ENCODE results near the gene AK9. TPM values are rescaled to one million over a fixed set of nuclear protein-coding genes. Genes with fewer than 3 reads are reported as not detected.

AK9 gene
- total and polyA plus RNA-seq, 10 of the 15 experiments (the other 5 are each of a cell fraction or from before 2014, with no cell fraction given), result 2.1 to 7.4 (median 4.2) TPM

- ATAC-seq, result no peak
- Histone ChIP-seq H3K4me2 (ENCODE audit: control insufficient read depth, insufficient read depth) (no peak overlapping the region), H2AFZ (ENCODE audit: control insufficient read depth, low read depth, low read length) (no peak overlapping the region), H3K9ac (ENCODE audit: control insufficient read depth, insufficient read depth, low read length) (no peak overlapping the region), H3K27me3 (replicated peaks in 1 of 2; ENCODE audit: control insufficient read depth in 2 of 2, insufficient read depth in 2 of 2, low read length in 1 of 2) (no peaks in the 10 kb centered on the region), H3K9me3 (replicated peaks; ENCODE audit: control insufficient read depth, insufficient read depth, low read length) (no peaks in the 10 kb centered on the region), H3K79me2 (ENCODE audit: control insufficient read depth, insufficient read depth, low read length) (no peaks in the 10 kb centered on the region), H3K4me3 (no peak overlapping the region), H3K27ac (ENCODE audit: control insufficient read depth, insufficient read depth) (no peak overlapping the region), H3K4me1 (ENCODE audit: control insufficient read depth, insufficient read depth, low read length) (no peaks in the 10 kb centered on the region), H4K20me1 (ENCODE audit: control insufficient read depth, insufficient read depth) (no peaks in the 10 kb centered on the region), H3K36me3 (ENCODE audit: control insufficient read depth in 2 of 2, insufficient read depth in 2 of 2, low read length in 1 of 2) (no peaks in the 10 kb centered on the region)
- intact Hi-C loops (cut with micrococcal nuclease; ENCODE audit: unreplicated experiment), result no loop called here
- BruUV-seq (replicated peaks), result no TSS peak
- no peak for TF ChIP-seq POLR2AphosphoS2 (IDR thresholded peaks at IDR 0.05; ENCODE audit: low read depth, low read length)
- no peak for TF ChIP-seq CEBPZ (IDR thresholded peaks at IDR 0.05; ENCODE audit: low read depth, low read length)
- no peak for TF ChIP-seq SMC3 (IDR thresholded peaks at IDR 0.05; ENCODE audit: borderline replicate concordance, low read length)
- no peak for TF ChIP-seq NFIC (IDR thresholded peaks at IDR 0.05; ENCODE audit: low read depth, low read length)
- no peak for TF ChIP-seq RCOR1 (conservative IDR thresholded peaks at IDR 0.05; ENCODE audit: low read depth, low read length)
- no peak for TF ChIP-seq IRF4 (IDR thresholded peaks at IDR 0.05; ENCODE audit: low read depth, low read length)
- TF ChIP-seq NR2C2 (IDR thresholded peaks at IDR 0.05; ENCODE audit: borderline replicate concordance, control insufficient read depth, insufficient read length, low read depth), result no peak
- TF ChIP-seq REST (IDR thresholded peaks at IDR 0.05; ENCODE audit: low read depth, low read length), result no peak
- no peak for TF ChIP-seq ZNF384 (IDR thresholded peaks at IDR 0.05; ENCODE audit: borderline replicate concordance, low read depth, low read length)
- TF ChIP-seq FOXK2 (IDR thresholded peaks at IDR 0.05), result no peak
- RAD21 ChIA-PET (ENCODE audit: unreplicated experiment), result no interaction called here
- CTCF ChIA-PET, result interaction anchor here (1.0 kb wide), 1 partner anchor 367 kb away, joined by 4 read pairs; no protein-coding TSS in a partner anchor
- DNase-seq (ENCODE audit: low read depth, low spot score), result no peak
- POLR2A ChIA-PET, result no interaction called here
- in situ Hi-C loops (cut with MboI), result no loop called here
- SMC1A ChIA-PET (ENCODE audit: uncharacterized antibody, unreplicated experiment), result no interaction called here
- FAIRE-seq, result no peak
Observed at GRCh38 chr6:109672839-109673238, 18.2 kb downstream of the AK9 start.

Data from GM12878 (cell line).